HG03045 (cell line): ENCODE results near the gene PARD3B.

Experiments used
- ATAC-seq: cut with Tn5 transposase; IDR thresholded peaks from one replicate; pipeline ENCODE4 v1.9.1; 2021; ENCODE audit warnings: mild to moderate bottlenecking, moderate library complexity; ENCODE audit not compliant: unreplicated experiment

Gene PARD3B

DNA sequence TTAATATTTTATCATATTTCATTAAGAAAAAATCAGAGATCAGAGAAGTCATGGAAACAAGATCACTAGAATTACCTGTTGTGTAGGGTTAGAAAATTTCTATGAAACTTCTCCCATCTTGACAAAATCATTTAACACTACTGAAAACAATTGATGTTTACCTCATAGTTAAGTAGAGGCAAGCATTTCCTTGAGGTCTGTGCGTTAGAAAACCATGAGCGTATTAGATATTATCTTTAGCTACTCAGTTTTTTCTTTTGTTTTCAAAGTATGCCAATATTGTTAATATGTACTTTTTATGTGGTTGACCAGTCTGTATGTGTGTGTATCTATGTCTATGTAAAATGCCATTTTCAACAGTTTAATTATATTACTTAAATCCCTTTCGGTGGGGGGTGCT lies 335.7 kb downstream of the PARD3B start:
- ATAC-seq, result no peak

DNA sequence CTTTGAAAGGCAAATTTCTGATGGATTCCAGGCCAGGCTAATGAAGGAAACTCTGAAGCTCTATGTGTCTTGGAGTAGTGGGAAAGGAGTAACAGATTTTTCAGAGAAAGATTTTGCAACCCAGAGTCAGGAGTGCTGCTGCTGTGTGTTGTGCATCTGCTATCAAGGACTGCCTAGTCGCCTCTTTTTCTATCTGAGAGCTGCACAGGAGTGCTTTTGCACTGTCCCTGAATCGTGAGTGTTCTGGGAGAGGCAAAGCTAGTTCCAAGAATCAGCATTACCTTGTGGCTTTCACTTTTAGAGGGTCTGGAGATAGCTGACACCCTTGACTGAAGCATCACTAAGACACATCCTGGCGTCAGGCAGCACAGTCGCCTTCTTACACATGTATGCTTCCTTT lies 336.4 kb downstream of the PARD3B start:
- ATAC-seq, result no peak

DNA sequence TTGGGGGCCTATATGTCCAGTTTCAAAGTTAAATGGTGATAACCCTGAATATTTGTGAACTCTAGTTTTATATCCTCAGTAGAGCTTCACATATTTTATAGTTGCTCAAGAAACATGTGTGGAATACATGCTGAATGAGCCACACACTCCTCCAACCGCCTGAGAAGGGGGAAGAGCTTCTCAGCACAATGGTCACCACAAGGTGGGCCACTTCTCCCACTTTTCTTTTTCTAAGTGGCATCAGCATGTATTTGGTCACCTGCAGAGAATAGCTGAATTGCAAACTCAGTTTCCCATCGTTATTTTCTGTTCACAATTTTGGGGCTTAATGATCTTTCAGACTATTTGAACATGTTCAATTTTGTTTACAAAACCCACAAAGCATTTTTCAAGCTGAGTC lies 340.5 kb downstream of the PARD3B start:
- no peak for ATAC-seq

DNA sequence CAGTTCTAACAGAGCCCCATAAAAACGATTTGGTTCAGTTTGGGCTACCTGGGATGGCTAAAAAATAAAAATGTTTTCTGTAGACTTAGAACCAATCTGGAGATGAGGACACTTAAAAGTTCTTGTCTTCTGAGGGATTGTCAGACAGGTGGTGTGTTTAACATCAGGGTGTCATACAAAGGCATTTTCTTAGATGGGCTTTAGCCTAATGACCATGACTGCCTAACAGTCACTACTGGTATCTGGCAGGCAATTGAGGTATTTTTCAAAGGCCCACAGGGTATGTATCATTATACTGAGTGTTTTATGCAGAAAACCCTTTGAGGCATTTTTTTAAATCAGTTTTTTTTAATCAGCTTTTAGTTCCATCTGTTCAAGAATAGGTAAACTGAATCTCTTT lies 341.4 kb downstream of the PARD3B start:
- ATAC-seq, result no peak

DNA sequence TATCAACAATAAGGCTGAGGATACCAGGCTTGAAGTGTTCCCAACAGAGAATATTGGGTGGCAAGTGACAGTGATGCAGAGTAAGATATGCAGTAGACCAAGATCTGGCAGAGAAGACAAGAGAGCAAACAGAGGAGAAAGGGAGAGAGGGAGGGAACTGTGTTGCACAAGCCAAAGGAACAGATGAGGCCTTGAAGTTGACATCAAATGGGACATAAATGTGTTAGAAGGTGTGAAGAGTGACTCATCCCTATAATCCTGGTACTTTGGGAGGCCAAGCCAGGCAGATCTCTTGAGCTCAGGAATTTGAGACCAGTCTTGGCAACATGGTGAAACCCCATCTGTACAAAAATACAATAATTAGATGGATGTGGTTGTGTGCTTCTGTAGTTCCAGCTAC lies 342.9 kb downstream of the PARD3B start:
- no peak for ATAC-seq

DNA sequence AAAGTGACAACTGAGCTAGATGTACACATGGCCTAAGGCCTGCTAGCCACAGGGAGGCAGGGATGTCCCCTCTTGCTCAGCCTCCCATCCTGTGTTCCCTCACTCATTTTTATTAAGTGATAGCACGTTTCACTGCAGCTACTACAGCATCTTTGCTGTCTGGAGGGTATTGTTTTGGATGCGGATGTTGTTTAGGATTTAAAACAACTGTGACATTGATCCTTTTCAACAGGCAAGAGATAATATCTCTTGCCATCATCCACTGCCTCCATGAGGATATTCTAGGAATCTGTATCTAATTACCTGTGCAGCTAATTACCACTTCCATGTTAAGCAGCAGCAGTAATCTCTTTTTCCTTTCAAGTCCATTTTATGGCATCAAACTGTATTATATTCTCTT lies 345.4 kb downstream of the PARD3B start:
- ATAC-seq, result no peak

DNA sequence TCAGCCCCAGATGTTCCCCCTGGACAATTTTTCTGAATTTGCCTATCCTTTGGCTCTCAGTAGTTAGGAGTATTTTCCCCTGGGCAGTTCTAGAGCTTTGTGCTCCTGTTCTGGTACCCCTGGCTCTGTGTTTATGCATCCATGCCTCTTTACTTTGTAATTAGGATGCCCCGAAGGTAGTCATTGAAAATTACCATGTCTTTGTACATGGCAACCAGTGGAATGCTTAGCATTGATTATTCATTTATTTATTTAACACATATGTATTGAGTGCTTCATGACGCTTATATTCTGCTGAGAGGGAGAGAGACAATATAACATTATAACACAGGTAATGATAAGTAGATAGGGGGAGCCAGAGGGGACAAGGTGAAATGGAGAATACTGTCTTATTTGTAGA lies 346.5 kb downstream of the PARD3B start:
- no peak for ATAC-seq

DNA sequence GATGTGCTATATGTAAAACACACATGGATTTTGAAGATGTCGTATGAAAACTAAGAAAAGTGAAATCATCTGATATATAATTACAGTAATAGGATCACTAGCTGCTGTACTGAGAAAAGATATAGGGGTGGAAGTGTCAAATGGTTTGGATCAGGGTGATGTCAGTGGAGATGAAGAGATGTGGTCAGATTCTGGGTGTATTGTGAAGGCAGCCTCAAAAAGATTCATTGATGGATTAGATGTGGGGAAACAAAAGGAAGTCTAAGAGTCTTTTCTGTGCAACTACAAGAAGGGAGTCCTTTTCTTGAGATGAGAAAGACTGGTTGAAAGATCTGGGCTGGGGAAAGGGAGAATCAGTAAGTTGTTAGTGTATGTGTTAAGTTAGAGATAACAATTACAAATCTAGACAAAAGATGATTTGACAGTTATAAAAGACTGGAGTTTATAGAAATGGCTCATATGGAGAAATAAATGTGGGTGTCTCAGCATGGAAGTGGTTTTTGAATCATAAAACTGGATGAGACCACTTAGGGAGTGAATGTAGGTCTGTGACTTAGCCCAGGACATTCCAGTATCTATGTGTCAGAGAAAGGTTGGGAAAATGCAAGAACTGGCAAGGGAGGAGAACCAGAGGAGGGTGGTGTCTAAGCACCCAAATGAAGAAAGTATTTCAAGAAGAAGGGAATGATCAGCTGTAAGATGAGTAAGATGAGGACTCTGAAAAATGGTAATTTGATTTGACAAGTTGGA lies 347.4 kb downstream of the PARD3B start:
- ATAC-seq, result no peak

DNA sequence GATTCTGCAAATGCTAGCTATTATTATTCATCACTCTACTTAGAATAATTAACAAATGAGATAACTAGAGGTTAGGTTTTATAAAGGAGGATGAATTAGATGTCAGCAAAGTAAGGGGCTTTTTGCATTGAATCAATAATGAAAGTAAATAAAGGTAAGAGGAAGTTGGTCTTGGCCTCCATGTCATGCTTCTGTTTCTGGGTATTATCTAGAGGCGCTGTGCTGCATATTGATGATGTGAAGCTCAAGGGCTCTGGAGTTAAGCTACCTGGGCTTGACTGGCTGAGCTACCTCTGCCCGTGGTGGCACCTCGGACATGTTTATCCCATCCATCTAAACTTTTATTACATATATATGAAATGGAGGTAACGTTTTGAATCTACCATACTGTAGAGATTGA lies 350.9 kb downstream of the PARD3B start:
- no peak for ATAC-seq

DNA sequence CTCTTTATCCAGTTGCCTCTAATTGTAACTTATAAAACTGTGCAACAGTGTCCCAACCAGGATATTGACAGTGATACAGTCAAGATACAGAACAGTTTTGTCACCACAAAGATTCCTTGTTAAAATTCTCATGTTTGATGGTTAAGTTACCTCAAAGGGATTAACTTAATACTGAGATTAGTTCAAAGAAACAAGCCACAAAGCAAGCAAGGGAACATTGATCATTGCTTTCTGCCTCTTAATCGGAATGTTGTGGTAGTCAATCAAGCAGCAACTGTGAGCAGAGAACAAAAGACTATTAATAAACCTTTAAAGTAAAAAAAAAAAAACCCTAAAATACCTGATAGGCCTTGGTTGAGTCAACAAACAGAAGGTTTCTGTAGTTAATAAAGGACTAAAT lies 352.3 kb downstream of the PARD3B start:
- no peak for ATAC-seq

DNA sequence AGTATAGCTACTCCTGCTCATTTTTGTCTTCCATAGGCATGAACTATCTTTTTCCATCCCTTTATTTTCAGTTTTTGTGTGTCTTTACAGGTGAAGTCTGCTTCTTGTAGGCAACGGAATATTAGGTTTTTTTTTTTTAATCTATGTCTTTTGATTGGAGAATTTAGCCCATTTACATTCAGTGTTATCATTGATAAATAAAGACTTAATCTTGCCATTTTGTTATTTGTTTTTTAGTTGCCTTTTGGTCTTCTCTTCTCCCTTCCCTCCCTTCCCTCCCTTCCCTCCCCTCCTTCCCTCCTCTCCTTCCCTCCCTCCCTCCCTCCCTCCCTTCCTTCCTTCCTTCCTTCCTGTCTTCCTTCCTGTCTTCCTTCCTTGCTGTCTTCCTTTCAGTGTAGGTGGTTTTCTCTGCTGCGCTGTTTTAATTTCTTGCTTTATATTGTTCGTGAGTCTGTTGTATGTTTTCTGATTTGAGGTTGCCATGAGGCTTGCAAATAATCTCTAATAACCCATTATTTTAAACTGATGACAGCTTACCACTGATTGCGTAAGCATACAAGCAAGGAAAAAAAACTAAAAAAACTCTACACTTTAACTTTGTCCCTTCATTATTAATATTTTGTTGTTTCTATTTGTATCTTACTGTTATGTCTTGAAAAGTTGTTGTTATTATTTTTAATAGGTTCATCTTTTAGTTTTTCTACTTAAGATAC lies 353.8 kb downstream of the PARD3B start:
- ATAC-seq, result no peak

DNA sequence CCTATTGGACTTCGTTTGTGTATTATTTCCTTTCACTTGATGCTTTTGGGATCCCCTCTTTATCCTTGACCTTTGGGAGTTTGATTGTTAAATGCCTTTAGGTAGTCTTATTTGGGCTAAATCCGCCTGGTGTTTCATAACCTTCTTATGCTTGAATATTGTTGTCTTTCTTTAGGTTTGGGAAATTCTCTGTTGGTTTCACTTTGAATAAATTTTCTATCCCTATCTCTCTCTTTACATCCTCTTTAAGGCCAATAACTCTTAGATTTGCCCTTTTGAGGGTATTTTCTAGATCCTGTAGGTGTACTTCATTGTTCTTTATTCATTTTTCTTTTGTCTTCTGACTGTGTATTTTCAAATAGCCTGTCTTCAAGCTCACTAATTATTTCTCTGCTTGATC lies 354.7 kb downstream of the PARD3B start:
- ATAC-seq, result no peak

DNA sequence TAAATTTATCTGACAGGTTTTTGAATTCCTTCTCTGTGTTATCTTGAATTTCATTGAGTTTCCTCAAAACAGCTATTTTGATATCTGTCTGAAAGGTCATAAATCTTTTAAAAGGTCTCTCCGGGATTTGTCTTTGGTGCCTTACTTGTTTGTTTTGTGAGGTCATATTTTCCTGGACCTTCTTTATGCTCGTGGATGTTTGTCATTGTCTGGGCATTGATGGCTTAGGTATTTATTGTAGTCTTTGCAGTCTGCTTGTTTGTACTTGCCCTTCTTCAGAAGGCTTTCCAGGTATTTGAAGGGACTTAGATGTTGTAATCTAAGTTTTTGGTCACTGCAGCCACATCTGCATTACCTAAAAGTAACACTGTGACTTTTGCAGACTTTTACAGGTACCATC lies 355.2 kb downstream of the PARD3B start:
- no peak for ATAC-seq

DNA sequence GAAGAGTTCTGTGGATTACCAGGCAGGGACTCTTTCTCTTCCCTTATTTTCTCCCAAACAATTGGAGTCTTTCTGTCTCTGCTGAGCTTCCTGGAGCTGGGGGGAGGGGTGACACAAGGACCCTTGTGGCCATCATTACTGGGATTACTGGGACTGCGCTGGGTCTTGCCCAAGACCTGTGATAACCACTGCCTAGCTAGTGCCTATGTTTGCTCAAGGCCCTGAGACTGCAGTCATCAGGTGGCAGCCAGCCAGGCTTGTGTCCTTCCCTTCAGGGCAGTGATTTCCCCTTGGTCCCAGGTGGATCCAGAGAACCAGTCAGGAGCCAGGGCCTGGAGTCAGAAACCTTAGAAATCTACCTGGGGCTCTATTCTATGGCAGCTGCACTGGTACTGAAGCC lies 355.6 kb downstream of the PARD3B start:
- no peak for ATAC-seq

DNA sequence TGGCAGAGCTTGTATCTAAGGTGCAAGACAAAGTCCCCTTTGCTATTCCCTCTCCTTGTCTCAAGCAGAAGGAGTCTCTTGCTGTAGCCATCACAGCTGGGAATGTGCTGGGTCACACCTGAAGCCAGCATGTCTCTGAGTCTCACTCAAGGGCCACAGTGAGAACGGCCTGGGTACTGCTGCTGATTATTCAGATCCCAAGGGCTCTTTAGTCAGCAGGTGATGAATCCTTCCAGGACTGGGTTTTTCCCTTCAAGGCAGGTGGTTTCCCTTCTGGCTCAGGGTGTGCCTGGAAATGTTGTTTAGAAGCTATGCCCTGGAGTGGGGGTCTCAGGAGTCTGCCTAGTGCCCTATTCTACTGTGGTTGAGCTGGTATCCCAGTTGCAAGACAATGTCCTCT lies 356.3 kb downstream of the PARD3B start:
- no peak for ATAC-seq

DNA sequence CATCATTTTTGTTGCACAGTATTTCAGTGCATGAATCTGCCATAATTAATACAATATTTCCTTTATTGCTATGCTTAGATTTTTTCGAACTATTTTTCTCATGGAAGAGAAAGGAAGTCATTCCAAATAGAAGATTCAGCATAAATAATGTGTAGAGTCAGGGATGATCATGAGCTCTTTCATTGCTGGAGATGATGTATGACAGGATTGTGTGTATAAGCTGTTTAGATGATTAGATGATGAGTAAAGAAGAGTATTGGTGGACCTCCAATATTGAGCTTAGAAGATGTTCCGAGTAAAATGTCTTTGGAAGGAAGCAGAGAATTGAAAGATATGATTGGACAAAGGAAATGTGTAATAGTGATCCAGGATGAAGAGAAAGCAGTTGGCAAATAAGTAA lies 364.5 kb downstream of the PARD3B start:
- no peak for ATAC-seq

DNA sequence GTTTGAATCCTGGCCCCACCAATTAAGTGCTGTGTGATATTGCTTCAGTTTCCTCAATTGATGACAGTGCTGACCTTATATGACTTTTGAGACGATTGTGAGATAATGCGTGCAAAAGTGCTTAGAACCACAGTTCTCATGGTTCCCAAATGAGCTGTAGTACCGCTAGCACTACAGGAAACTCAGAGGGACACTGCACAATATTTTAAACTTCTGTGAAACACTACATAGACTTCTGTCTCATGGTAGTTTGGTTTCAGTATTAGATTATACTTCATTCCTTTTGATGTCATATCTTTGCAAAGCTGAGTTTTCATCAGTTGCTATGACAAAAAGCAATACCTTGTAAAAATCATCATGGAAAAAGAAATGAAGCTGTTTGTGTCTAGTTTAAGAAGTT lies 368.0 kb downstream of the PARD3B start:
- ATAC-seq, result no peak

DNA sequence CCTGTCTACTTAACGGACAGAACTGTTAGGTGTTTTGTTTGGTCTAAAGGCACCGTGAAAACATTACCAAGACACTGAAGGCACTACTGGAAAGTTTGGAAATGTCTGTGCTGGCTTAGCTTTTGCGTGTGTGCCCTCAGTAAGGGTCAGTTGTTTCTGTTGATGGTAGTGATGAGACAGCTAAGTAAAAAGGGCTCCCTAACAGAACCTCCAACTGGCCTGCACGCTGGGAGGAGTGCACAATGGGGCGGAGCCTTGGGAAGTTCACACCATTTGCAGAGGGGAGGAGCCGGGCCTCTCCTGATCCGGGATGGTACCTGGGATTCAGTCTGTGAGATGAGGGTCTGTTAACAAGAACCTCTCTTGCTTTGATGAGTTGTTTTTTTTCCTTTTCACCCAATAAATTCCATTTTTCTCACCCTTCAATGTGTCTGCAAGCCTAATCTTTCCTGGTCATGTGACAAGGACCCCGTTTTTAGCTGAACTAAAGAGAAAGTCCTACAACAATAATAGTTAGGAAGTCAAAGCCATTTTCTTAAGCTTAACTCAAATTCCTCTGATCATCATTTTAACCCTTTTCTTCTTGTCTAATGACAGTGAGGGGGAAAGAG lies 368.7 kb downstream of the PARD3B start:
- ATAC-seq, result no peak

DNA sequence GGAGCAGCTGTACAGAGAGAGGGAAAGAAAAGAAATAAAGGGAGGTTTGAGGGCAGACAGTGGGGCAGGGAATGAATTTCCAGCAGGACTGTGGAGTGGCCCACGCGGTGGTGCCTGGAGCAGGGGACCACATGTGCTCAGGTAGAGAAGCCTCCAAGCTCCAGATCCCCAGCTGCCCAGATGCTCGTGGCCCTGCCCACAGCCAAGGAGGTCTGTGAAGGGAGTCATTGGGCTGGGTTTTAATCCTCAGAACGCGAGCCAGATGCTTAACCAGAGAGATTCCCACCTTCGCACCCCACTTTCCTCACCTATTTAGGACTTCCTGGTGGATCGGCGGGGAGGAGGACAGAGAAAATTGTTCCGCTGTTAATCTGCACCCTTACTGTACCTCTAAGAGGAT lies 369.4 kb downstream of the PARD3B start:
- no peak for ATAC-seq

DNA sequence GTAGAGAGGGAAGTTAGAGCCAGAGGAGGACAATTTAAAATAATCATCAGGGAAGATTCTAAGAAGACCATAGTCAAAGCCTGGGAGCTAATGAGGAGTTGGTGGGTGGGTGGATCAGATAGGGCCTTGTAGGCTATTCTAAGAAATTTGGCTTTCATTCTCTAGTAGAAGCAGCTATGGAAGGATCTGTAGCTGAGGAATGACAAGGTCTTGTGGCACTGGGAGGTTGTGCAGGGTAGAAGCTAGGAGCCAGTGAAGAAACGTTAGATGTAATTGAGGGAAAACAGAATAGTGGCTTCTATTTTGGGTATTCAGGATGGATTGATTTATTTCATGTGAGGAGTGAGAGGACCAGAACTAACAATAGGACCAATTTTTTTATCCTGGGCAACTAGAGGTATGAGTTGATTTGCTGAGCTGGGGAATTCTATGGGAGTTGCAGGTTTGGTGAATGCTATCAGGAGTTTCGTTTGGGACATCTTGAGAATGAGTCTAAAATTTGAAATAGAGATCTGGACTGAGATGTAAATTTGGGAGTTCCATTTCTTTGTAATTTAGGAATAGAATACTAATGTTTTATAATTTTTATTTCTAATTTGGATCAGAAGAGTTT lies 371.9 kb downstream of the PARD3B start:
- ATAC-seq, result no peak

DNA sequence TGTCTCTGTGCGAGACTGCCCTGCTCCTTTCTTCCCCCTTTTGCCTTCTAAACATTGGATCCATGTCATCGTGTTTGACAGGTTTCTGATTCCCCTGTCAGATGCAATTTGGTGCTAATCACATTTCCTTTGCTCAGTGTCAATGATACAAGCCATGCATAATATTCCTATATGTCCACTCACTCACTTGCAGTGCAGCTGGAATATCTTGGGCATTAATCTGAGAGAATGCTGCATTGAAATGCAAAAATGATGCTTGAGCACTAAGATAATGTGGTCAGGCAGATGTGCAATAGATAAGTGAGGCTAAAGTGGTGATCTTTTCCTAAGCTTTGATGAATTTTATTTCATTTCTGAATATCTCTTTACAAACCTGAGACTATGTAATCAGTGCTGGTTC lies 375.5 kb downstream of the PARD3B start:
- no peak for ATAC-seq

DNA sequence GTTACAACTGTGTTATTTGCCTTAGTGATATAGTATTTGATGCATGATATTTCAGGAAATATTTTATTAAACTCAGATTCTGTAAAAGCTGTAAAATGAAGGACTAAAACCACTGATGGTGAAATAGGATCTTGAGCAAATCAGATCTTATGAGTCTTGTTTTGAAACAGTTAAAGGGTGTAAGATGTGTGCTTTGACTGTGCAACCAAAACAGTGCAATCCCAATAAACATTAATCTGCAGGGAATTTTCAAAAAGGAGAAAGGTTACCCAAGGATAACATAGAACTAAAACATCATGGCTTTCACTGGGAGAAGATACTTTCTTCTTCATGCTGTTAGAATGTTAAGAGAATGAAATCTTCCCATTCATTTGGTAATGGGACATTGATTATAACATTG lies 378.7 kb downstream of the PARD3B start:
- ATAC-seq, result no peak
